Stimulated activated CD8-positive, alpha-beta memory T cell treated with anti-CD3 and anti-CD28 coated beads, Interleukin-7, amount 100 ng/mL, for 24 hours (primary cell): ENCODE results near the gene LMTK2.

ENCODE experiments used
- DNase-seq: peaks from one replicate; pipeline ENCODE4 v3.0.0-alpha.2; 2020; ENCODE audit warnings: low read depth

The LMTK2 gene

GRCh38 chr7:98106647-98107312 lies at the start of gene LMTK2:
Gene LMTK2, plus strand, starts transcription at chr7:98106862. Its CDS starts 316 bp downstream, at chr7:98107178.
- DNase-seq = peak; percentile 94

GRCh38 chr7:98057157-98057556 lies 49.5 kb upstream of the LMTK2 start:
- no peak for DNase-seq

GRCh38 chr7:98058186-98058585 lies 48.5 kb upstream of the LMTK2 start:
- no peak for DNase-seq

- DNase-seq = no peak
Observed at GRCh38 chr7:98064233-98064632, 42.4 kb upstream of the LMTK2 start.

GRCh38 chr7:98066208-98066607 lies 40.5 kb upstream of the LMTK2 start:
- DNase-seq = no peak

GRCh38 chr7:98066934-98067507 lies 39.6 kb upstream of the LMTK2 start:
- DNase-seq = no peak

- no peak for DNase-seq
Observed at GRCh38 chr7:98073047-98073446, 33.6 kb upstream of the LMTK2 start.

- no peak for DNase-seq
Observed at GRCh38 chr7:98075801-98076200, 30.9 kb upstream of the LMTK2 start.

GRCh38 chr7:98077762-98078161 lies 28.9 kb upstream of the LMTK2 start:
- DNase-seq = no peak

GRCh38 chr7:98078197-98078870 lies 28.3 kb upstream of the LMTK2 start:
- DNase-seq = no peak

GRCh38 chr7:98079891-98080648 lies 26.6 kb upstream of the LMTK2 start:
- DNase-seq = no peak

- DNase-seq = no peak
Observed at GRCh38 chr7:98081319-98081718, 25.3 kb upstream of the LMTK2 start.

GRCh38 chr7:98084631-98085030 lies 22.0 kb upstream of the LMTK2 start:
- DNase-seq = no peak

GRCh38 chr7:98085674-98086073 lies 21.0 kb upstream of the LMTK2 start:
- DNase-seq = no peak

- no peak for DNase-seq
Observed at GRCh38 chr7:98086281-98086718, 20.4 kb upstream of the LMTK2 start.

- no peak for DNase-seq
Observed at GRCh38 chr7:98088109-98088508, 18.6 kb upstream of the LMTK2 start.

GRCh38 chr7:98090116-98090515 lies 16.5 kb upstream of the LMTK2 start:
- DNase-seq = no peak

- no peak for DNase-seq
Observed at GRCh38 chr7:98091061-98091460, 15.6 kb upstream of the LMTK2 start.

- no peak for DNase-seq
Observed at GRCh38 chr7:98091523-98091922, 15.1 kb upstream of the LMTK2 start.

- no peak for DNase-seq
Observed at GRCh38 chr7:98097042-98097645, 9.5 kb upstream of the LMTK2 start.

- DNase-seq = no peak
Observed at GRCh38 chr7:98100088-98100487, 6.6 kb upstream of the LMTK2 start.

- DNase-seq = no peak
Observed at GRCh38 chr7:98102170-98102569, 4.5 kb upstream of the LMTK2 start.
